PFSK-1 (cell line): Measurements from ENCODE around the gene SHISAL2A.

Experiments used
- FOXP2 ChIP-seq: optimal IDR thresholded peaks from 2 replicates; pipeline ENCODE3; 2011; ENCODE audit warnings: borderline replicate concordance, control low read depth, inconsistent platforms; ENCODE audit not compliant: insufficient read depth; ENCODE audit errors: extremely low read length, extremely low read depth
- POLR2AphosphoS5 ChIP-seq: IDR thresholded peaks from 2 replicates; pipeline ENCODE4 v1.6.1; 2012; ENCODE audit warnings: low read depth, mild to moderate bottlenecking, control low read depth, low read length, moderate library complexity
- SIN3A ChIP-seq: IDR thresholded peaks from 2 replicates; pipeline ENCODE4 v1.6.1; 2012; ENCODE audit warnings: mild to moderate bottlenecking, low read length, moderate library complexity, borderline replicate concordance; ENCODE audit not compliant: insufficient read depth
- TAF1 ChIP-seq: IDR thresholded peaks from 2 replicates; pipeline ENCODE4 v1.6.1; 2012; ENCODE audit warnings: low read length, control low read depth, borderline replicate concordance; ENCODE audit not compliant: insufficient read depth
- TF ChIP-seq, protein P1 (sequence below), 2 experiments: IDR thresholded peaks; 2 replicates each; pipeline versions ENCODE4 v1.6.1 to v1.8.0; 2011 to 2012; ENCODE audit warnings: low read depth in 2 of 2, low read length in 2 of 2, control low read depth in 1 of 2, inconsistent platforms in 1 of 2, mild to moderate bottlenecking in 1 of 2, moderate library complexity in 1 of 2; ENCODE audit not compliant: insufficient read depth in 1 of 2

Gene SHISAL2A

GRCh38 chr1:52674497-52675384 lies 41.8 kb downstream of the SHISAL2A start:
- no peak for TF ChIP-seq FOXP2
- TF ChIP-seq SIN3A: no peak
- TF ChIP-seq TAF1: no peak
- TF ChIP-seq POLR2AphosphoS5: no peak
- TF ChIP-seq, protein P1, sequence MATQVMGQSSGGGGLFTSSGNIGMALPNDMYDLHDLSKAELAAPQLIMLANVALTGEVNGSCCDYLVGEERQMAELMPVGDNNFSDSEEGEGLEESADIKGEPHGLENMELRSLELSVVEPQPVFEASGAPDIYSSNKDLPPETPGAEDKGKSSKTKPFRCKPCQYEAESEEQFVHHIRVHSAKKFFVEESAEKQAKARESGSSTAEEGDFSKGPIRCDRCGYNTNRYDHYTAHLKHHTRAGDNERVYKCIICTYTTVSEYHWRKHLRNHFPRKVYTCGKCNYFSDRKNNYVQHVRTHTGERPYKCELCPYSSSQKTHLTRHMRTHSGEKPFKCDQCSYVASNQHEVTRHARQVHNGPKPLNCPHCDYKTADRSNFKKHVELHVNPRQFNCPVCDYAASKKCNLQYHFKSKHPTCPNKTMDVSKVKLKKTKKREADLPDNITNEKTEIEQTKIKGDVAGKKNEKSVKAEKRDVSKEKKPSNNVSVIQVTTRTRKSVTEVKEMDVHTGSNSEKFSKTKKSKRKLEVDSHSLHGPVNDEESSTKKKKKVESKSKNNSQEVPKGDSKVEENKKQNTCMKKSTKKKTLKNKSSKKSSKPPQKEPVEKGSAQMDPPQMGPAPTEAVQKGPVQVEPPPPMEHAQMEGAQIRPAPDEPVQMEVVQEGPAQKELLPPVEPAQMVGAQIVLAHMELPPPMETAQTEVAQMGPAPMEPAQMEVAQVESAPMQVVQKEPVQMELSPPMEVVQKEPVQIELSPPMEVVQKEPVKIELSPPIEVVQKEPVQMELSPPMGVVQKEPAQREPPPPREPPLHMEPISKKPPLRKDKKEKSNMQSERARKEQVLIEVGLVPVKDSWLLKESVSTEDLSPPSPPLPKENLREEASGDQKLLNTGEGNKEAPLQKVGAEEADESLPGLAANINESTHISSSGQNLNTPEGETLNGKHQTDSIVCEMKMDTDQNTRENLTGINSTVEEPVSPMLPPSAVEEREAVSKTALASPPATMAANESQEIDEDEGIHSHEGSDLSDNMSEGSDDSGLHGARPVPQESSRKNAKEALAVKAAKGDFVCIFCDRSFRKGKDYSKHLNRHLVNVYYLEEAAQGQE (IDR thresholded peaks at IDR 0.05; ENCODE audit: insufficient read depth in 1 of 2, low read depth in 2 of 2, low read length in 2 of 2): no peak

- TF ChIP-seq SIN3A (no peak), FOXP2 (no peak), TAF1 (no peak), POLR2AphosphoS5 (no peak)
- TF ChIP-seq, protein P1 (IDR thresholded peaks at IDR 0.05; ENCODE audit: insufficient read depth in 1 of 2, low read depth in 2 of 2, low read length in 2 of 2): no peak
These were observed 43.4 kb downstream of the SHISAL2A start for GRCh38 chr1:52676249-52676903.

DNA sequence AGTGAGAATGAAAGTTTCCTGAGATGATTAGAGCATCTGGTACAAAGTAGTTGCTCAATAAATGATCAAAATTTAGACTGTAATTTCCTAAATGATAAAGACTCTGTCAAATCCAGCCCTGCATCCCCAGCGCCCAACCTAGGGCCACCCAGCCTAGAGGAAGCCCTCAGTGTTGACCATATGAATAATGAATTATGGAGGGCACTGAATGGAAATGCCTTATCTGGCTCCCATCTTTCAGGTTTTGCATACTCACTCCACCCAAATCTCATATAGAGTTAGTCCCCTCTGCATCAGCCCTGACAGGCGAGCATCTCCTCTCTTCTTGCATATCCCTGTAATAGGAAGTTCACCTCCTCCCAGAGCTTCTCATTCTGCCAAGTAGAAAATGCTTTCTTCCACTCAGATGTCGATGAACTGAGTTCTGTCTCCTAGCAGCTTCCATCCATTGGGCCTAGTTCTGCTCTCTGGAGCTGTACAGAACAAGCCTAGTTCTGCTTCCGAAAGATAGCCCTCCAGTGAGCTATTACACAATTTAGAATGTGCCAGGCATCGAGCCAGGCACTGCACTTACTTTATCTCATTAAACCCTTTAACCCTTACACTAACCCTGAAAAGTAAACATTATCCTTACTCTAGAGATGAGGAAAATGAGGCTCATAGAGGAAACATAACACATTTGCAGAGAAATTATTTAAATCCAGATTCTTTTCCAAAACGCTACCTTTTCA lies 44.3 kb downstream of the SHISAL2A start:
- no peak for TF ChIP-seq TAF1
- no peak for TF ChIP-seq FOXP2
- no peak for TF ChIP-seq SIN3A
- TF ChIP-seq, protein P1 (IDR thresholded peaks at IDR 0.05; ENCODE audit: insufficient read depth in 1 of 2, low read depth in 2 of 2, low read length in 2 of 2): no peak
- TF ChIP-seq POLR2AphosphoS5: no peak

GRCh38 chr1:52679048-52679447 lies 46.1 kb downstream of the SHISAL2A start:
- TF ChIP-seq FOXP2: no peak
- no peak for TF ChIP-seq POLR2AphosphoS5
- TF ChIP-seq, protein P1 (IDR thresholded peaks at IDR 0.05; ENCODE audit: insufficient read depth in 1 of 2, low read depth in 2 of 2, low read length in 2 of 2): no peak
- no peak for TF ChIP-seq SIN3A
- no peak for TF ChIP-seq TAF1
